ENCODE results near the gene ZMYND12.

- TF ChIP-seq, protein P1, sequence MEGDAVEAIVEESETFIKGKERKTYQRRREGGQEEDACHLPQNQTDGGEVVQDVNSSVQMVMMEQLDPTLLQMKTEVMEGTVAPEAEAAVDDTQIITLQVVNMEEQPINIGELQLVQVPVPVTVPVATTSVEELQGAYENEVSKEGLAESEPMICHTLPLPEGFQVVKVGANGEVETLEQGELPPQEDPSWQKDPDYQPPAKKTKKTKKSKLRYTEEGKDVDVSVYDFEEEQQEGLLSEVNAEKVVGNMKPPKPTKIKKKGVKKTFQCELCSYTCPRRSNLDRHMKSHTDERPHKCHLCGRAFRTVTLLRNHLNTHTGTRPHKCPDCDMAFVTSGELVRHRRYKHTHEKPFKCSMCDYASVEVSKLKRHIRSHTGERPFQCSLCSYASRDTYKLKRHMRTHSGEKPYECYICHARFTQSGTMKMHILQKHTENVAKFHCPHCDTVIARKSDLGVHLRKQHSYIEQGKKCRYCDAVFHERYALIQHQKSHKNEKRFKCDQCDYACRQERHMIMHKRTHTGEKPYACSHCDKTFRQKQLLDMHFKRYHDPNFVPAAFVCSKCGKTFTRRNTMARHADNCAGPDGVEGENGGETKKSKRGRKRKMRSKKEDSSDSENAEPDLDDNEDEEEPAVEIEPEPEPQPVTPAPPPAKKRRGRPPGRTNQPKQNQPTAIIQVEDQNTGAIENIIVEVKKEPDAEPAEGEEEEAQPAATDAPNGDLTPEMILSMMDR (IDR thresholded peaks at IDR 0.05) = no peak
- peak; percentile 17 to 68 (median 68) for TF ChIP-seq POLR2A (IDR thresholded peaks at IDR 0.05)
These were observed 7.3 kb upstream of the ZMYND12 start, which contains the start of gene CCDC30 for GRCh38 chr1:42462828-42463763.

Measured in body of pancreas (tissue), 4 donors.